Measurements from ENCODE around the gene DCST1. TPM values are rescaled to one million over a fixed set of nuclear protein-coding genes. Genes with fewer than 3 reads are reported as not detected.

The DCST1 gene
- total and polyA plus RNA-seq, 2 of the 8 experiments (the other 6 are each of a cell fraction or from before 2014, with no cell fraction given), result not detected

DNA sequence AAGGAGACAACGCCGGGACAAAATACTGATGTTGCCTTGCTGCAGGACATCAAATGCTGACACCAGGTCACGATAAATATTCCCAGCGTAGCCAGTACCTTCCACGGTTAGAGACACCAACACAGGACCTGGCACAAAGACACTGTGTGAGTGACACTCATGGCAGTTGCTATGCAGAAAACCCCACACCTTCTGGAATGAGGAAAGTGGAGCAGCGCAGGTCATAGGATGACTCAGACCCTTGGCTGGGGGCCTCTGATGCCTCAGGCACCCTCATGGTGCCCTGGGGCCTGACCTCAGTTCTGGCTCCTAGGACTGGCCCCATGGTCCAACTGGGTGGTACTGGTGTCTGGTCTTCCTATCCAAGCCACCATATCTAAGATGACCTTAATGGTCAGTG is 7.0 kb upstream of the DCST1 start (continued):
- TF ChIP-seq EP300 (IDR thresholded peaks at IDR 0.05; ENCODE audit: borderline replicate concordance in 1 of 2, low read depth in 2 of 2, low read length in 2 of 2) (no peak), CHD1 (IDR thresholded peaks at IDR 0.05; ENCODE audit: low read depth, low read length) (no peak), TAF1 (IDR thresholded peaks at IDR 0.05; ENCODE audit: low read depth, low read length) (no peak), CBX5 (IDR thresholded peaks at IDR 0.05; ENCODE audit: low read depth, low read length) (no peak)
